PC-3 (cell line): Measurements from ENCODE around the gene DTNBP1. TPM values are rescaled to one million over a fixed set of nuclear protein-coding genes. Genes with fewer than 3 reads are reported as not detected.

Experiments
- ATAC-seq: fragments of 200-7000 bp; cut with Tn5 transposase; 2 replicates; pipeline ENCODE4 v1.9.1; 2020; ENCODE audit warnings: mild to moderate bottlenecking, moderate library complexity
- BruUV-seq: library from RNA; stranded (reverse); fragments of 400-500 nt; replicated peaks from 2 replicates; lab custom pipeline; 2021; lab: Mats Ljungman, UMichigan
- CTCF ChIA-PET: fragments of 300-600 bp; sonication (Branson Sonifier 250); formaldehyde crosslinking; loops from one replicate; lab custom pipeline; 2022; ENCODE audit warnings: antibody characterized with exemption; lab: Charles Lee
- POLR2A ChIA-PET: fragments of 300-600 bp; sonication (Branson Sonifier 250); formaldehyde crosslinking; loops from one replicate; lab custom pipeline; 2022; ENCODE audit warnings: antibody characterized with exemption; ENCODE audit not compliant: unreplicated experiment; lab: Charles Lee
- DNase-seq: peaks from one replicate; pipeline ENCODE4 v3.0.0-alpha.2; 2015
- H2AFZ ChIP-seq: fragments of 300-600 bp; sonication (generic); 2 replicates; pipeline ENCODE4 v1.6.0; 2016; ENCODE audit warnings: antibody characterized with exemption, low read length
- H3F3A ChIP-seq: fragments of 300-600 bp; sonication (generic); one replicate; pipeline ENCODE4 v1.6.0; 2017; ENCODE audit warnings: antibody characterized with exemption, low read length, control low read depth, mild to moderate bottlenecking; ENCODE audit not compliant: unreplicated experiment
- H3K27ac ChIP-seq: fragments of 300-600 bp; sonication (generic); 2 replicates; pipeline ENCODE4 v1.5.1; 2016; ENCODE audit warnings: mild to moderate bottlenecking, low read length
- H3K27me3 ChIP-seq: fragments of 300-600 bp; sonication (generic); 2 replicates; pipeline ENCODE4 v1.6.1; 2016; ENCODE audit warnings: low read length, mixed read lengths
- H3K36me3 ChIP-seq: fragments of 300-600 bp; sonication (generic); 2 replicates; pipeline ENCODE4 v1.6.1; 2016; ENCODE audit warnings: low read depth, mixed run types, low read length, mixed read lengths
- H3K4me1 ChIP-seq: fragments of 300-600 bp; sonication (generic); 2 replicates; pipeline ENCODE4 v1.5.1; 2016; ENCODE audit warnings: low read length; ENCODE audit not compliant: insufficient read depth
- H3K4me2 ChIP-seq: fragments of 300-600 bp; sonication (generic); 2 replicates; pipeline ENCODE4 v1.6.0; 2016; ENCODE audit warnings: low read length
- H3K4me3 ChIP-seq: fragments of 300-600 bp; sonication (generic); 2 replicates; pipeline ENCODE4 v1.5.1; 2016; ENCODE audit warnings: mild to moderate bottlenecking, low read length, mixed read lengths
- H3K79me2 ChIP-seq: fragments of 300-600 bp; sonication (generic); 2 replicates; pipeline ENCODE4 v1.6.1; 2017; ENCODE audit warnings: low read length, mixed read lengths
- H3K9ac ChIP-seq: fragments of 300-600 bp; sonication (generic); 2 replicates; pipeline ENCODE4 v1.6.0; 2016; ENCODE audit warnings: mild to moderate bottlenecking, low read length
- H3K9me2 ChIP-seq: fragments of 300-600 bp; sonication (generic); replicated peaks from 2 replicates; pipeline ENCODE4 v1.6.1; 2016; ENCODE audit warnings: mixed run types, low read length, mixed read lengths
- H3K9me3 ChIP-seq: fragments of 300-600 bp; sonication (generic); 2 replicates; pipeline ENCODE4 v1.6.1; 2016; ENCODE audit warnings: low read length, mixed read lengths
- H4K20me1 ChIP-seq: fragments of 300-600 bp; sonication (generic); 2 replicates; pipeline ENCODE4 v1.6.1; 2016; ENCODE audit warnings: low read length, mixed read lengths
- EZH2 ChIP-seq: fragments of 300-600 bp; sonication (generic); IDR thresholded peaks from one replicate; pipeline ENCODE4 v1.6.1; 2017; ENCODE audit warnings: antibody characterized with exemption, mild to moderate bottlenecking, low read length; ENCODE audit not compliant: unreplicated experiment
- EZH2phosphoT487 ChIP-seq: fragments of 300-600 bp; sonication (generic); IDR thresholded peaks from 2 replicates; pipeline ENCODE4 v1.6.1; 2018; ENCODE audit warnings: mild to moderate bottlenecking, antibody characterized with exemption, low read length, borderline replicate concordance
- intact Hi-C: fragments of 100-400 bp; cut with micrococcal nuclease; formaldehyde crosslinking; loops from 2 replicates; pipeline ENCODE4 v1.9.0; 2023
- total RNA-seq: library from RNA; depleted of rRNA; stranded (reverse); fragments of >200 nt; gene quantifications from 2 replicates; pipeline ENCODE4 v1.2.3, GENCODE V29; 2014
- TF ChIP-seq, protein P1 (sequence below): fragments of 300-600 bp; sonication (generic); conservative IDR thresholded peaks from 2 replicates; pipeline ENCODE4 v1.5.1; 2017; ENCODE audit warnings: antibody characterized with exemption, low read depth, mild to moderate bottlenecking, low read length

Gene DTNBP1
- total RNA-seq, 1 experiment from 2014 or later: 7.9 TPM

DNA sequence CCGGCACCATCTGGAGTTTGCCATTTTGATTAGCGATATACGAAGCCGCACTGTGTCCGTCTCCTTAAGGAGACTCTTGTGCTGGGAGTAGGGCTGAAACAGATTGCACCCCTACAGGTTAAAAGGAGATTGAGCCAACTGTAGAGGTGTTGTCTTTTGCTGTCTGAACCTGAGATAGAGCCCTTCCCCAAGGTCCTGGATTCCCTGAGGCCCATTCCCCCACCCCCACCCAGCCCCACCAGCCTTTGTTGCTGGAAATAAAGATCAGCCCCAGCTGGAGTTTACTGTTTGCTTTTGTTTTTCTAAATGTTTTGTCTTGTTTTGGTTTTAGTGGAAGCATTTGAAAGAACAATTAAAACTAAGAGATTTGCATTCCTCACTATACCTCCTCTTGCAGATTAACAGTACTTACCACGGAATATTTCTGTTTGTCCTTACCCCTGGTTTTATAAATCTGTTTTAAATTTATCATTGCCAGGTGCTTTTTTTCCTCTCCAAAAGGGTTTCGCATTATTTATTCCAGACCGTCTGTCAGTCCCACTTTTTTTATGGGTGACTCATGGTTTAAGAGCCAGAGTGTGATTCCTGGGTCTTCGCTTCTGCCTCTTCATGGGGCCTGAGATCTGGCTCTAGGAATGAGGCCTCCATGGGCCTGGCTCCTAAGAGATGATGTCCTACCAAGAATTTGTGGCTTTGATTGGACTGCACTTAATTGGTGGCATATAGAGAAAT is 169.2 kb downstream of the DTNBP1 start:
- H4K20me1 ChIP-seq: no peaks in the 10 kb centered on the region
- CTCF ChIA-PET: no interaction called here

DNA sequence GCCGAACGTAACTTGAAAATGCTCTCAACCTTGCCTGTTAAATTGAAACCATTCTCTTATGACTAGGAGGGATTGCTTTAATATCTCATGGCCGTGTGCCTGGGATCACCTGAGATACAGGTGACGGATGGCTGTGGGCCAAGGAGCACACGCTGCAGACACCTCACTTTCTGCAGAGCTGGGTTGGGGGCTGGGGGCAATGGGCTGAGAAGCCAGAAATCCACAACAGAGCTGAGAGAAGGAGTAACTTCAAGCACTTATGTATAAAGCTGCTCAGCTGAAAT is 170.9 kb downstream of the DTNBP1 start:
- DNase-seq (no peak), ATAC-seq (no peak)
- Histone ChIP-seq H3K9me2 (no peaks in the 10 kb centered on the region), H3K36me3 (0 out of 2 replicates have a peak, but pooled peaks cover 10% of the 10 kb centered on the region), H3F3A (no peaks in the 10 kb centered on the region), H3K9me3 (no peaks in the 10 kb centered on the region), H4K20me1 (no peaks in the 10 kb centered on the region), H3K4me1 (no peaks in the 10 kb centered on the region), H3K79me2 (no peaks in the 10 kb centered on the region), H3K27me3 (no peaks in the 10 kb centered on the region), H3K27ac (no peak overlapping the region), H3K4me2 (no peak overlapping the region), H3K9ac (no peak overlapping the region), H2AFZ (no peak overlapping the region), H3K4me3 (no peak overlapping the region)
- intact Hi-C loops: loop anchor here (2.0 to 10.0 kb wide), 3 partner anchors 49 to 245 kb away; partner anchors contain the start of gene JARID2
- POLR2A ChIA-PET: no interaction called here
- no TSS peak for BruUV-seq
- CTCF ChIA-PET: no interaction called here
- TF ChIP-seq EZH2phosphoT487: no peak
- TF ChIP-seq, protein P1, sequence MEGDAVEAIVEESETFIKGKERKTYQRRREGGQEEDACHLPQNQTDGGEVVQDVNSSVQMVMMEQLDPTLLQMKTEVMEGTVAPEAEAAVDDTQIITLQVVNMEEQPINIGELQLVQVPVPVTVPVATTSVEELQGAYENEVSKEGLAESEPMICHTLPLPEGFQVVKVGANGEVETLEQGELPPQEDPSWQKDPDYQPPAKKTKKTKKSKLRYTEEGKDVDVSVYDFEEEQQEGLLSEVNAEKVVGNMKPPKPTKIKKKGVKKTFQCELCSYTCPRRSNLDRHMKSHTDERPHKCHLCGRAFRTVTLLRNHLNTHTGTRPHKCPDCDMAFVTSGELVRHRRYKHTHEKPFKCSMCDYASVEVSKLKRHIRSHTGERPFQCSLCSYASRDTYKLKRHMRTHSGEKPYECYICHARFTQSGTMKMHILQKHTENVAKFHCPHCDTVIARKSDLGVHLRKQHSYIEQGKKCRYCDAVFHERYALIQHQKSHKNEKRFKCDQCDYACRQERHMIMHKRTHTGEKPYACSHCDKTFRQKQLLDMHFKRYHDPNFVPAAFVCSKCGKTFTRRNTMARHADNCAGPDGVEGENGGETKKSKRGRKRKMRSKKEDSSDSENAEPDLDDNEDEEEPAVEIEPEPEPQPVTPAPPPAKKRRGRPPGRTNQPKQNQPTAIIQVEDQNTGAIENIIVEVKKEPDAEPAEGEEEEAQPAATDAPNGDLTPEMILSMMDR: no peak
- no peak for TF ChIP-seq EZH2

More for the DNA sequence above, 169.2 kb downstream of the DTNBP1 start:
- Histone ChIP-seq H3K4me2 (no peak overlapping the region), H3K27ac (no peak overlapping the region), H2AFZ (no peak overlapping the region), H3F3A (no peaks in the 10 kb centered on the region), H3K36me3 (0 out of 2 replicates have a peak, but pooled peaks cover 6% of the 10 kb centered on the region), H3K4me3 (no peak overlapping the region), H3K9ac (no peak overlapping the region), H3K9me2 (no peaks in the 10 kb centered on the region), H3K79me2 (no peaks in the 10 kb centered on the region), H3K27me3 (no peaks in the 10 kb centered on the region), H3K4me1 (peaks cover 6% of the 10 kb centered on the region), H3K9me3 (no peaks in the 10 kb centered on the region)
- intact Hi-C loops: loop anchor here (5.0 to 10.0 kb wide), 2 partner anchors 89 to 246 kb away; partner anchors contain the start of gene JARID2
- no peak for DNase-seq
- no peak for ATAC-seq
- POLR2A ChIA-PET: no interaction called here
- BruUV-seq: no TSS peak
- TF ChIP-seq, protein P1: no peak
- no peak for TF ChIP-seq EZH2phosphoT487
